ENCODE data around the gene SERPINA6.

DNA sequence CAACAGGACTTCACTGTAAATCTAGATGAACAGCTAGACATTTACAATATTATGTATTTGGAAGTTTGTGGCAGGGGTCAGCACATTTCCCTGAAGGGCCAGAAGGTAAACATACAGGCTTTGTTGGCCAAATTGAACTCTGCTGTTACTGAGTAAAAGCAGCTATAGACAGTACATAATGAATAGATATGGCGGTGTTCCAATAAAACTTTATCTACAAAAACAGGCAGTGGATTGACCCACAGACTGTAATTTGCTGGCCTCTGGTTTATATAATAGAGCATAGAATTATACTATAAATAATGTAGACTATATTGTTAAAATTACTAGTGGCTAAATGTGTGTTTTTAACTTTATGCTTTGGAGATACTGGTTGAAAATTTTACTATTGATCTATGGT is 55.8 kb downstream of the SERPINA6 start:
- TF ChIP-seq, protein P1, sequence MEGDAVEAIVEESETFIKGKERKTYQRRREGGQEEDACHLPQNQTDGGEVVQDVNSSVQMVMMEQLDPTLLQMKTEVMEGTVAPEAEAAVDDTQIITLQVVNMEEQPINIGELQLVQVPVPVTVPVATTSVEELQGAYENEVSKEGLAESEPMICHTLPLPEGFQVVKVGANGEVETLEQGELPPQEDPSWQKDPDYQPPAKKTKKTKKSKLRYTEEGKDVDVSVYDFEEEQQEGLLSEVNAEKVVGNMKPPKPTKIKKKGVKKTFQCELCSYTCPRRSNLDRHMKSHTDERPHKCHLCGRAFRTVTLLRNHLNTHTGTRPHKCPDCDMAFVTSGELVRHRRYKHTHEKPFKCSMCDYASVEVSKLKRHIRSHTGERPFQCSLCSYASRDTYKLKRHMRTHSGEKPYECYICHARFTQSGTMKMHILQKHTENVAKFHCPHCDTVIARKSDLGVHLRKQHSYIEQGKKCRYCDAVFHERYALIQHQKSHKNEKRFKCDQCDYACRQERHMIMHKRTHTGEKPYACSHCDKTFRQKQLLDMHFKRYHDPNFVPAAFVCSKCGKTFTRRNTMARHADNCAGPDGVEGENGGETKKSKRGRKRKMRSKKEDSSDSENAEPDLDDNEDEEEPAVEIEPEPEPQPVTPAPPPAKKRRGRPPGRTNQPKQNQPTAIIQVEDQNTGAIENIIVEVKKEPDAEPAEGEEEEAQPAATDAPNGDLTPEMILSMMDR (optimal IDR thresholded peaks at IDR 0.05 in 1 of 3, IDR thresholded peaks at IDR 0.05 in 1 of 3, conservative IDR thresholded peaks at IDR 0.05 in 1 of 3; ENCODE audit: extremely low read depth in 1 of 3, insufficient read depth in 2 of 3, low read length in 3 of 3) = no peak
- no peak for TF ChIP-seq EZH2 (IDR thresholded peaks at IDR 0.05; ENCODE audit: low read length)
